ENCODE results near the gene FARS2. TPM values are rescaled to one million over a fixed set of nuclear protein-coding genes. Genes with fewer than 3 reads are reported as not detected.
A peak's percentile ranks its signal among the peaks of the same experiment; 100 is the strongest.

Gene FARS2
- total RNA-seq, 1 experiment from 2014 or later, result 10.8 TPM

- DNase-seq (ENCODE audit: extremely low read depth, low read depth), result no peak
These were observed 12.8 kb upstream of the FARS2 start for GRCh38 chr6:5248302-5249098.

GRCh38 chr6:5249451-5250122 is 11.7 kb upstream of the FARS2 start:
- no peak for DNase-seq (ENCODE audit: extremely low read depth, low read depth)

GRCh38 chr6:5250451-5250850 is 10.9 kb upstream of the FARS2 start:
- no peak for DNase-seq (ENCODE audit: extremely low read depth, low read depth)

GRCh38 chr6:5250911-5251310 is 10.4 kb upstream of the FARS2 start:
- no peak for DNase-seq (ENCODE audit: extremely low read depth, low read depth)

GRCh38 chr6:5256952-5257351 is 4.4 kb upstream of the FARS2 start:
- no peak for DNase-seq (ENCODE audit: extremely low read depth, low read depth)

- DNase-seq (ENCODE audit: extremely low read depth, low read depth), result no peak
These were observed 3.9 kb upstream of the FARS2 start for GRCh38 chr6:5257400-5257799.

- DNase-seq (ENCODE audit: extremely low read depth, low read depth), result no peak
These were observed 1.9 kb upstream of the FARS2 start for GRCh38 chr6:5259428-5259827.

GRCh38 chr6:5260111-5260620 is 1.1 kb upstream of the FARS2 start:
- peak; percentile 31 for DNase-seq (ENCODE audit: extremely low read depth, low read depth)

GRCh38 chr6:5261545-5262109 is 314 bp downstream of the FARS2 start:
- no peak for DNase-seq (ENCODE audit: extremely low read depth, low read depth)

- no peak for DNase-seq (ENCODE audit: extremely low read depth, low read depth)
These were observed 5.1 kb downstream of the FARS2 start for GRCh38 chr6:5266423-5266822.

- DNase-seq (ENCODE audit: extremely low read depth, low read depth), result no peak
These were observed 8.9 kb downstream of the FARS2 start for GRCh38 chr6:5270093-5270680.

- no peak for DNase-seq (ENCODE audit: extremely low read depth, low read depth)
These were observed 10.6 kb downstream of the FARS2 start for GRCh38 chr6:5271926-5272325.

- no peak for DNase-seq (ENCODE audit: extremely low read depth, low read depth)
These were observed 12.9 kb downstream of the FARS2 start for GRCh38 chr6:5274231-5274630.

GRCh38 chr6:5275497-5275896 is 14.2 kb downstream of the FARS2 start:
- DNase-seq (ENCODE audit: extremely low read depth, low read depth), result no peak

- DNase-seq (ENCODE audit: extremely low read depth, low read depth), result no peak
These were observed 15.3 kb downstream of the FARS2 start for GRCh38 chr6:5276581-5276980.

- no peak for DNase-seq (ENCODE audit: extremely low read depth, low read depth)
These were observed 16.3 kb downstream of the FARS2 start for GRCh38 chr6:5277589-5277988.

- DNase-seq (ENCODE audit: extremely low read depth, low read depth), result no peak
These were observed 16.7 kb downstream of the FARS2 start for GRCh38 chr6:5278047-5278446.

- DNase-seq (ENCODE audit: extremely low read depth, low read depth), result no peak
These were observed 17.3 kb downstream of the FARS2 start for GRCh38 chr6:5278565-5279120.

- no peak for DNase-seq (ENCODE audit: extremely low read depth, low read depth)
These were observed 18.6 kb downstream of the FARS2 start for GRCh38 chr6:5279891-5280338.

- no peak for DNase-seq (ENCODE audit: extremely low read depth, low read depth)
These were observed 19.6 kb downstream of the FARS2 start for GRCh38 chr6:5280920-5281319.

- no peak for DNase-seq (ENCODE audit: extremely low read depth, low read depth)
These were observed 20.9 kb downstream of the FARS2 start for GRCh38 chr6:5282191-5282623.
